ENCODE data around the gene CDH5.

DNA sequence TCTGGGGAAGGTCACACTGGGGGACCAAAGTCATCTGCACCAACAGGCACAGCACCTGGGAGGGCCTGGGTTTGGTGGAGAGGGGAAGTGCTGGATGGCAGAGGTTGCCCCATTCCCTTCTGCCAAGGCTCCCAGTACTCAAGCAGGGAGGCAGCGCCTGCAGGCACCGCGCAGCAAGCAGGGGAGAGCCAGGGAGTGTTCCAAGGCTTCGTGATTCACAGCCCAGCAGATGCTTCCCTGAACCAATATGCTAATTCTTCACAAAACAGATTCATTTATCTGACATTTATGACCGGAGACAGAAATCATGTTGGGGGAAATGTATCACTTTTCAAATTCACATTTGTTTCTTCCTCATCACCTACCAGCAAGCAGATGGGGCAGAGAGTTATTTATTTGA lies 13.4 kb upstream of the CDH5 start:
- TF ChIP-seq, protein P1, sequence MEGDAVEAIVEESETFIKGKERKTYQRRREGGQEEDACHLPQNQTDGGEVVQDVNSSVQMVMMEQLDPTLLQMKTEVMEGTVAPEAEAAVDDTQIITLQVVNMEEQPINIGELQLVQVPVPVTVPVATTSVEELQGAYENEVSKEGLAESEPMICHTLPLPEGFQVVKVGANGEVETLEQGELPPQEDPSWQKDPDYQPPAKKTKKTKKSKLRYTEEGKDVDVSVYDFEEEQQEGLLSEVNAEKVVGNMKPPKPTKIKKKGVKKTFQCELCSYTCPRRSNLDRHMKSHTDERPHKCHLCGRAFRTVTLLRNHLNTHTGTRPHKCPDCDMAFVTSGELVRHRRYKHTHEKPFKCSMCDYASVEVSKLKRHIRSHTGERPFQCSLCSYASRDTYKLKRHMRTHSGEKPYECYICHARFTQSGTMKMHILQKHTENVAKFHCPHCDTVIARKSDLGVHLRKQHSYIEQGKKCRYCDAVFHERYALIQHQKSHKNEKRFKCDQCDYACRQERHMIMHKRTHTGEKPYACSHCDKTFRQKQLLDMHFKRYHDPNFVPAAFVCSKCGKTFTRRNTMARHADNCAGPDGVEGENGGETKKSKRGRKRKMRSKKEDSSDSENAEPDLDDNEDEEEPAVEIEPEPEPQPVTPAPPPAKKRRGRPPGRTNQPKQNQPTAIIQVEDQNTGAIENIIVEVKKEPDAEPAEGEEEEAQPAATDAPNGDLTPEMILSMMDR (IDR thresholded peaks at IDR 0.05; ENCODE audit: low read length), result no peak
- no peak for TF ChIP-seq EZH2 (IDR thresholded peaks at IDR 0.05; ENCODE audit: borderline replicate concordance, low read length)

All from OCI-LY1 (cell line).